HG02642 (cell line): Measurements from ENCODE around the gene FOSL1.

Experiments
- ATAC-seq: cut with Tn5 transposase; IDR thresholded peaks from one replicate; pipeline ENCODE4 v1.9.1; 2021; ENCODE audit warnings: mild to moderate bottlenecking; ENCODE audit not compliant: unreplicated experiment, poor library complexity

The FOSL1 gene

DNA sequence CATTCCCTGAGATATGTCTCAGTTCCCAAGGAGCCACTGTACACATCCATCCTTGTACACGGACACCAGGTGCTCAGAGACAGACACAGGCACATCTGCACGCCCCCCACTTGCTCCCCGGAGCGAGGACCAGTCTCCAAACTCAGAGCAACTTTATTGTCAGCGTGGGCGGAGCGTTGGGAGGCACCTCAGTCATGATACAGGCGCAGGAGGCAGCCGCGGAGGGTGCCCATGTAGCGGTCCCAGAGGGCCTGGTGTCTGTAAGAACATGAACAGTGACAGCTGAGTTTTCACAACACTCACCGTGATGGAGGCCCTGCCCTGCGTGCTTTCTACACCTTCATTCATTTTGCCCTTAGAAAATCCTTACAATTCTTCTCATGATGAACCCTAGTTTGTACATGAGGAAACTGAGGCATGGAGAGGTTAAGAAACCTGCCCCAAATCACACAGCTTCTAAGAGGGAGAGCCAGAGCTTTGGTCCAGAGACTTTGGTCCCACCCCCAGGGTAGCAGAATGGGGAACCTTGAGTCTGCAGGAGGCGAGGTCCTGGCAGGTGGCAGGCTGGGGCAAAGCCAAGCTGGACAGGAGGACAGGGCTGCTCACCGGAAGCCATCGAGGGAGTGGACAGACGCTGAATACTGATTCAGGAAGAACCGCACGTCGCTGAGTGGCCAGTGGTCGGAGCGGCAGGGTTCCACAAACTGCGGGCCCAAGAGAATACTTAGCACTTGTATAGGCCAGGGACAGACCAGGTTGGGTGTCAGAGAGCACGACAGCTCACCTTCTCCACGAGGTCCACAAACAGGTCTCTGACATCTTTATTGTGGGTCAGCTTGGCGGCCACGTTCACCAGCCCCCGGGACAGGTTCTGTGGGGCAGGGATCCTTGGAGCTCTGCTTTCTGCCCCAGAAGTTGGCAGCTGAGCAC lies 16.1 kb downstream of the FOSL1 start:
- ATAC-seq = no peak

DNA sequence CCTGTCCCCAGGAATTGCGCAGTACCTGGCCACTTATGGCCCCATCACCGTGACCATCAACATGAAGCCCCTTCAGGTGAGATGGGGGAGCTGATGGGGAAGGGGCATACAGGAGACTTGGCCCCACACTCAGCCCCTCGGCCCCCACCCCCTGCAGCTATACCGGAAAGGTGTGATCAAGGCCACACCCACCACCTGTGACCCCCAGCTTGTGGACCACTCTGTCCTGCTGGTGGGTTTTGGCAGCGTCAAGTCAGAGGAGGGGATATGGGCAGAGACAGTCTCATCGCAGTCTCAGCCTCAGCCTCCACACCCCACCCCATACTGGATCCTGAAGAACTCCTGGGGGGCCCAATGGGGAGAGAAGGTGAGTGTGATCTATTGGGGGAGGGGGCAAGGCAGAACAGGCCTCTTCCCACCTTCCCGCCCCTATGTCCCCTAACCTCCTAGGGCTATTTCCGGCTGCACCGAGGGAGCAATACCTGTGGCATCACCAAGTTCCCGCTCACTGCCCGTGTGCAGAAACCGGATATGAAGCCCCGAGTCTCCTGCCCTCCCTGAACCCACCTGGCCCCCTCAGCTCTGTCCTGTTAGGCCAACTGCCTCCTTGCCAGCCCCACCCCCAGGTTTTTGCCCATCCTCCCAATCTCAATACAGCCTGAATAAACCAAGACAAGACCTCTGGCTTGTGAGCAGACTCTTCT lies 17.0 kb downstream of the FOSL1 start:
- ATAC-seq = no peak

DNA sequence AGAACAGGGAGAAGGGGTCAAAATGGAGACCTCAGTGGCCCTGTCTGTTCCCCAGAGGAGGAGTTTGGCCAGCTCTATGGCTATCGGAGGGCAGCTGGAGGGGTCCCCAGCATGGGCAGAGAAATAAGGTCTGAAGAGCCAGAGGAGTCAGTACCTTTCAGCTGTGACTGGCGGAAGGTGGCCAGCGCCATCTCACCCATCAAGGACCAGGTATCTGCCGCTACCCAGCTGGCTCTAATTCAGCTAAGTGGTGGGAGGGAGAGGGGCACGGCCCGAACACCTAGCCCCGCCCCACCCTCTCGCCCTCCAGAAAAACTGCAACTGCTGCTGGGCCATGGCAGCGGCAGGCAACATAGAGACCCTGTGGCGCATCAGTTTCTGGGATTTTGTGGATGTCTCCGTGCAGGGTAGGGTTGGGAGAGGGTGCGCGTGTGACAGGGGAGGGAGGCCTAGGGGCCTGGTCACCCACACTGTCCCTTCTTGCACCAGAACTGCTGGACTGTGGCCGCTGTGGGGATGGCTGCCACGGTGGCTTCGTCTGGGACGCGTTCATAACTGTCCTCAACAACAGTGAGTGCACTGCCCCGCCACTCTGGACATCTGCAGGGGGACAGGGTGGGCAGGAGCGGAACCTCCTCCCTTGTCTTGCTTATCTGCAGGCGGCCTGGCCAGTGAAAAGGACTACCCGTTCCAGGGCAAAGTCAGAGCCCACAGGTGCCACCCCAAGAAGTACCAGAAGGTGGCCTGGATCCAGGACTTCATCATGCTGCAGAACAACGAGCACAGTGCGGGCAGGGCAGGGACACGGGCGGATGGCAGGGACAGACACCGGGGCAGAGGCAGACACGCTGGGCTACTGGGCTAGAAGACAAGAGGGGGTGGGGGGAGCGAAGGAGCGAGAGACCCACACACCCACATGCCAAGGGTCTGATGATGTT lies 17.8 kb downstream of the FOSL1 start:
- ATAC-seq = no peak

DNA sequence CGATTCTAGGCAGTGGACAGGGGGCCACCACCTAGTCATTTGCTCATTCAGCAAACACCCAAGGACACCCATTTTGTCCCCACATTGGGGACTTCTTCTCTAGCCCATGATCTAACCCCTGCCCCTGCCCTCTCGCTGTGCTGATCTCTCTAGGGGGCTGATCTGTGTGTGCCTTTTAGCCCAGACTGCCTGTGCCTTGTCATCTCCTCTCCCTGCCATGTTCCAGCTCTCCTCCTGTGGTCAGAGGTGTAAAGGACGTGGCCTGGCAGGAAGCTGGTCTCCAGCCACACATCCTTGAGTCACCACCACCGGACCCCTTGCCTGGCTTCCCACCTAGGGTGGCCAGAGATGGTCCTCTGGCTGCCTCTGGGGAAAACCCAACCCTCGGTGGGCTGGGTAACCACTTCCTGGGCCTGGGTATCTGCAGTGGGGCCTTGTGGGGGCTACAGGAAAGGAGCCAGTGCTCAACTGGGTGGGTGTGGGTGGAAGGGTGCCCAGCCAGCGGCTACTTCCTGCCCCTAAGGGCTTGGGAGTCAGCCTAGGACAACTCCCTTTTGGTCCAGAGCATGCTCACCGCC lies 19.3 kb downstream of the FOSL1 start:
- no peak for ATAC-seq

DNA sequence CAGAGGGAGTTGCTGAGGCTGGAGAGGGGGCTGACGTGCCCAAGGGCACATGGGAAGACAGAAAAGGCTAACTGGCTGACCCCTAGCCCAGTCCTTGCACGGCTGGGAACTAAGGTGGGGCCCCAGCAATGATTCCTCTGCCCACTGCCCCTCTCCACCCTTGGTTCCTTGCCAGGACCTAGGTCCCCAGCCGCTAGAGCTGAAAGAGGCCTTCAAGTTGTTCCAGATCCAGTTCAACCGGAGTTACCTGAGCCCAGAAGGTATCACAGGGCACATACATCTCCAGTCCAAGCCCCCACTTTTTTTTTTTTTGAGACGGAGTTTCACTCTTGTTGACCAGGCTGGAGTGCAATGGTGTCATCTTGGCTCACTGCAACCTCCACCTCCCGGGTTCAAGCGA lies 20.2 kb downstream of the FOSL1 start:
- no peak for ATAC-seq

DNA sequence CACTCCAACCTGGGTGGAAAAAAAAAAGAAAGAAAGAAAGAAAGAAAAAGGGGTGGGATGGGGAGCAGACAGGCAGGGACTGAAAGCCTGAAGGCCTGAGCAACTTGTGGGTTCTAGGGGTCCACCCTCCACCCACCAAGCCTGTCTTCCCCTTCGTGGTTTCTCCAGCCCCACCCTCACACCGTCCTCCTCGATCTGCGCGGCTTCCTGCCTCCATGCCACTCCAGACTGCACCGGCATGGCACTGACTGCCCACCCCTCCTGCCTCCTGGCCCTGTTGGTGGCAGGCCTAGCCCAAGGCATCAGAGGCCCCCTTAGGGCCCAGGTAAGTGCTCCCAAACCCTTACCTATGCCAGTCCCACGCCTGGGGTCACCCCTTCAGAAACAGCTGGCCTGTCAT lies 20.6 kb downstream of the FOSL1 start, which contains the start of gene CTSW:
CTSW (plus strand) TSS at position 221 of the 400 bp plus-strand sequence; CDS start at position 239, 18 bp downstream.
- no peak for ATAC-seq

DNA sequence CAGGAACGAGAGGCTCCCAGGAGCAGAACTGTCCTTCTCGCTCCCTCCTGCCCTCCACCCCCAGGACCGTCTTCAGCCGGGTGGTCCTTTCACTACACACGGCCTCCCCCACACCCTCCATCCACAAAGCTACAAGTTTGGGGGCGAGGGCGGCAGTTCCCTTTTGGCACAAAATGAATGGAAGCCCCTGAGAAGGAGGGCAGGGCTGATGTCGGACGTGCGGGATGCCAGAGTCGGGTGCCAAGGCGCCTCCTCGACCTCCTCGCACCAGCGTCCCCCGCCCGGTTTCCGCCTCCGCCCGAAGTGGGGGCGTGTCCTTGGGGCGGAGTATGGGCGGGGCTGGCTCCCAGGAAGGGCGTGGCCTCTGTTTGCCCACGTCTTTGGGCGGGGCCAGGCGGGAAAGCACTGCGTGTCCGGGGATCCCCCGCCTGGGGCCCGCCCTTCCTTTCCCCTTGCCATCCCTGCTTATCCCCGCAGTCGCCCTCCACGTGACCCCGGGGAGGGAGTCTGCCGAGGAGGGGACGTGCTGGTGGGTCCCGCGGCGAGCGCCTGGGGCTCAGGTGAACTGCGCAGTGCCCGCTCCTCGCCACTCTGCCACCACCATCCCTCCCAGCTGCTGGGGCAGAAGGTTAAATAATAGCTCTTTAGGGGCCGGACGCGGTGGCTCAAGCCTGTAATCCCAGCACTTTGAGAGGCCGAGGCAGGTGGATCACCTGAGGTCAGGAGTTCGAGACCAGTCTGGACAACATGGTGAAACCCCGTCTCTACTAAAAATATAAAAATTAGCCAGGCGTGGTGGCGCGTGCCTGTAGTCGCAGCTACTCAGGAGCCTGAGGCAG lies 26.7 kb downstream of the FOSL1 start:
- ATAC-seq = peak; percentile 86

DNA sequence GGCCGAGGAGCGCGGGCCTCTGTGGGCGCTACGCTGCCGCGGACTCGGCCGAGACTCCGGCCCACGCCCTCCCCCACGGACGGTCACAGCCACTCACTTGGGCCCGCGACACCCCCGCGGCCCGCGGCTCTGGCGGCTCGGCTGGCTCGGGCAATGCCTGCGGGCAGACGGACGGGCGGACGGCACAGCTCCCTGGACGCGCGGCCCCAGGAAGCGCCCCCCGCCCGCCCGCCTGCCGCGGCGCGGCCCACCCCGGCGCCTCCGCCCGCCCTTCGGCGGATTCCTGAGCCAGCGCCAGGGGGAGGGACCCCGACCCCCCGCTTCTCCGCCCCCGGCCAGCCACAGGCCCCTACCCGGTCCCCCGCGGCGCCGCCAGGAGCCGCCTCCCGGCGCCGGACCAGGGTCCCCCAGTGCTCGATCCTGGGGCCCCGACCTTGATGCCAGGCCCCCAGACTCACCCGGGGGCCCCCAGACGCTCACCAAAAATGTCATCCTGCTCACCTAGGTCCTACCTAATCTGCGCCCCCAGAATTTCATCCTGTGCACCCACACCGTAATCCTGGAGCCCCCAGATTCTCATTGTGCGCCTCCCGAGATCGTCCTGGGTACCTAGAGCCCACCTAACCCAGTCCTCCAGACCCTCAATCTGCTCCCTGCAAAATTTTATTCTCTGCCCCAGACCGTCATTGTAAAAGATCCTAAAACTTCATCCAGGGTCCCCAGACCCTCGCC lies 27.4 kb downstream of the FOSL1 start, which contains the start of gene EFEMP2:
EFEMP2 (minus strand) TSS at position 215 of the 732 bp plus-strand sequence. CDS start 446 bp downstream, outside the sequence.
- ATAC-seq = no peak

DNA sequence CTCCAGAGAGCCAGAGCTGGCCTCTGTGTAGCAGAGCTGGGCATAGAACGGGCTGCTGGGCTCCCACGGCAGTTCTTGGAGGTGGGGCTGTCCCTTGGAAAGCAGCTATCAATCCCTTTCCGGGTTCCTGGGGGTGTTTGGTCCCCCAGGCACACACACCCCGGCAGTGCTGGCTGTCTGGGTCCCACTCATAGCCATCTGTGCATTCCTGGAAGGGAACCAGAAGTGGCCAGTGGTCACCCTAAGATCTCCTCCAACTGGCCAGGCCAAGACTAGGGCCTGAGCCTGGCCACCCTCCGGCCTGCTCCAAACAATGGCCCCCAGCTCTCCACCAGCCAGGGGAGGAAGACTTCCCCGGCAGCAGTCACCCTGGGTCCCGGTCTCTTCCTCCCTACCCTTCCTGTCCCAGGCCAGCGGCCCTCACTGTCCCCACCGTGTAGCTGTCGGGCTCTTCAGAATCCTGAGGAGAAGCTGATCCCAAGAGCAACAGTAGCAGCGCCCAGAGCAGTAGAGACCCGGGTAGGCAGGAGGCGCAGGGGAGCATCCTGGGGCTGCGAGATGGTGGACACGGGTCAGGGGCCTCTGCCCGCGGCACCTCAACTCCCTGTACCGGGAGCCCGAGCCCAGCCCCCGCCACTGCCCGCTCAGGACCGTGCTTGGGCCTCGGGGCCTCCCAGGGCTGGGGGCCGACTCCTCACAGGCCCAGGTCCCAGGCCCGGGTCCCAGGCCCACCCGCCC lies 28.2 kb downstream of the FOSL1 start:
- no peak for ATAC-seq

DNA sequence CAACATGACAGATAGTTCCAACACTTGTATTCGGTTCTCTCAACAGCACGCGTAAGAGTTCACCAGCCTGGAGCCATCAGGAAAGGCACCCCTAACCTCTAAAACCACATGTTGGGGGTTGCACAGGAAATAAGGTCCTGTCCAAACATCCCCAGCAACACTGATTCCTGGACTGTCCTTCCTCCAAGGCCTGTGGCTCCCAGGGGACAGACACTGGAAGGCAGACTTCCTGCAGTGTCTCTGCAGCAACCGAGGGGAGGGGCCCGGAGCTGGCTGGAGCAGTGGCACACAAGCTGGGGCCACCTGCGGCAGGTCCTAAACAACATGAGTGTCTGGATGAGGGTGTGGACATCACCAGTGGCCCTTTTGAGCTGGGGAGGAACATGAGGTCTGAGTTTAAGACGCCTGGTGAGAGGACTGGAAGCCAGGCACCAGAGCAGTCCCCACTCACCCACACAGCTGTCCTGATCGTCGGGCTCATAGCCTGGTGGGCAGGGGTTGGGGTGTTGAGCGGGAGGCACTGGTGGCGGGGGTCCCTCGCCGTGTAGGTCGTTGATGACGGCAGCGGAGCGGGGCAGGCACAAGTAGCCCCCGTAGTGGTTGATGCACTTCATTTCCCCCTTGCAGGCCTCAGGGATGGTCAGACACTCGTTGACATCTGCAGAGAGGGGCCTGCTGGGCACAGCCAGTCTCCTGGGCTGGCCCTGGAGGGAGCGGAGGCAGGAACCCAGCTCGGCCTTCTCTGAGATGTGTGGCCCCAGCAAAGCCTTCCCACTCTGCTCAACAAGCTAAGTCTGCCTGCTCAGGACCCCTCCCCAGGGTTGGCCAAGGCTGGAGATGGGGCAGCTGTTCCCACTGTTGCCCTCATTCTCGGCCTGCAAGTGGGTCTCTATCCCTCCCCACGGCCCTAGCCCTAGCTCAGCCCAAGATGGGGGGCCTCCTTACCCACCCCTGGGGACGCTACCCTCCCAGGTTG lies 29.2 kb downstream of the FOSL1 start:
- no peak for ATAC-seq

DNA sequence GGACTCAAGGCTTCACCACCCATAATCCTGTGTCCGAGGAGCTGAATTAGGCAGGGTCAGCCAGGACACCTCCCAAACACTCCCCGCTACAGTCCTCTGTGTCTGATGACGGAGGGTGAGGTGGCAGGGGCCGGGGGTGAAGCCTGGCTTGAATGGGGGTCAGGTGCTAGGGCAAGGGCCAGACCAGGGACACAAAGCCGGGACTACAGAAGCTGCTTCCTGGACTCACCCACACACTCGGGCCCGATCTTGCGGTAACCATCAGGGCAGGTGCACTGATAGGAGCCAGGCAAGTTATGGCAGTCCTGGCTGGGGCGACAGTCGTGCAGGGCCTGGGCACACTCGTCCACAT lies 29.9 kb downstream of the FOSL1 start:
- no peak for ATAC-seq

DNA sequence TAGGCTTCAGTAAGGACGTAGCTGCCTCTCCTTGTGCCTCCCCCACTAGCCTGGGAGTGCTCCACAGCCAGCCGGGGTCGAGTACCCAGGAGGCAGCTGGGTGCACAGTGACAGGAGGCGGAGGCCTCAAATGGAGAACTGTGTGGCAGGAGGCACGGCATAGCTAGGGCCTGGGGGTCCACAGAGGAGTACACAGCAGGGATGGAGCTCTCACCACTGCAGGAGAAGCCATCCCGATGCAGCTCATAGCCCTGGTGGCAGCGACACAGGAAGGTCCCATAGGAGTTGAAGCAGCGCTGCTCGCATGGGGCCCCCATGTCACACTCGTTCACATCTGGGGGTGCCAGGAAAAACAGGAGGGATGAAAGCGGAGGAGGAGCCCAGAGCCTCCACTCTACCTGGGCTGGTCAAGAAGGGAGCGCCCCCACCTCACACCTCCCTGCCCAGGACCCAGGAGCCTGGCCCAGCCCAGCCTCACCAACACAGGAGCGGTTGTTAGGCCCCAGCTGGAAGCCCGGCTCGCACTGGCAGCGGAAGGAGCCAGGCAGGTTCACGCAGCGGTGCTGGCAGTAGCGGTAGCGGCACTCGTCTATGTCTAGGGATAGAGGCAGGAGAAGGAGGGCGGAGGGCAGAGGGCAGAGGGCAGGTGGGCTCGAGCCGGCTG lies 30.4 kb downstream of the FOSL1 start:
- no peak for ATAC-seq

DNA sequence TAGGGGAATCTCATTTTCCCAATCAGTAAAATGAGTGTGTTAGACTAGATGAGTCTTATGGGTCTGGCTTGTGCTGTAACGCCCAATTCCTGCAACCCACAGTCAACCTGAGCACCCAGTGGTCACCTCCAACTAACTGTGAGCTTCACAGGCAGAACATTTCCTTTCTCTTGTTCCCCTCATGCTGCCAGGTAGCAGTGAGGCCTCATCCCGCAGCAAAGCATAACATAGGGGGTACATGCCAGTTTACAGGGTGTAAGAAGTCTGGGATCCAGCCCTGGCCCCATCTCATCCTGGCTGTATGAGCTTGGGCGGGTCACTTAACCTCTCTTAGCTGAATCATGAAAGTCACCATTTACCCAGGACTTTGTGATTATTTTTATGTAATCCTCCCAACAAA lies 31.3 kb downstream of the FOSL1 start:
- no peak for ATAC-seq

DNA sequence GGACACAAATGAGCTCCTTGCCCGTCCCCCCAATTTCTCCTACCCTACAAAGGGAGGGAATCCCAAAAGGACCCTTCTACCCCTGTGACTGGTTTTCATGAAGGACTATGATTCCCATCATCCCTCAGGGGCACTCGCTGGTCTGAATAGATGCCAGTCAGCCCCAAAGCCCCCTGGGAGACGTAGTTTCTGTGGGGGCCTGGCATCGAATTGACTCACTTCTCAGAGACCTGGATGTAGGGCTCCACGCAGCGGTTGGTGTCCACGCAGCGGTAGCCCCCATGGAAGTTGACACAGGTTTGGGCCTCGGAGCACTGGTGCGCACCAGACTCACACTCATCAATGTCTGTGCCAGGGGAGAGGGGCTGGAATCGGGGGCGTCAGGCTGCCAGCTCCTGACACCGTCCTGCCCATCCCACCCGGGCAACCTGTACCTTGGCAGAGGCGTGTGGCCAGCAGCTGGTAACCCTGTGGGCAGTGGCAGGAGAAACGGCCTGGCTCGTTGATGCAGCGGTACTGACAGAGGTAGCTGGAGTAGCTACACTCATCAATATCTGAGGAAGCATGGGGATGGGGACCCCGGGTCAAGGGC lies 32.0 kb downstream of the FOSL1 start:
- no peak for ATAC-seq

DNA sequence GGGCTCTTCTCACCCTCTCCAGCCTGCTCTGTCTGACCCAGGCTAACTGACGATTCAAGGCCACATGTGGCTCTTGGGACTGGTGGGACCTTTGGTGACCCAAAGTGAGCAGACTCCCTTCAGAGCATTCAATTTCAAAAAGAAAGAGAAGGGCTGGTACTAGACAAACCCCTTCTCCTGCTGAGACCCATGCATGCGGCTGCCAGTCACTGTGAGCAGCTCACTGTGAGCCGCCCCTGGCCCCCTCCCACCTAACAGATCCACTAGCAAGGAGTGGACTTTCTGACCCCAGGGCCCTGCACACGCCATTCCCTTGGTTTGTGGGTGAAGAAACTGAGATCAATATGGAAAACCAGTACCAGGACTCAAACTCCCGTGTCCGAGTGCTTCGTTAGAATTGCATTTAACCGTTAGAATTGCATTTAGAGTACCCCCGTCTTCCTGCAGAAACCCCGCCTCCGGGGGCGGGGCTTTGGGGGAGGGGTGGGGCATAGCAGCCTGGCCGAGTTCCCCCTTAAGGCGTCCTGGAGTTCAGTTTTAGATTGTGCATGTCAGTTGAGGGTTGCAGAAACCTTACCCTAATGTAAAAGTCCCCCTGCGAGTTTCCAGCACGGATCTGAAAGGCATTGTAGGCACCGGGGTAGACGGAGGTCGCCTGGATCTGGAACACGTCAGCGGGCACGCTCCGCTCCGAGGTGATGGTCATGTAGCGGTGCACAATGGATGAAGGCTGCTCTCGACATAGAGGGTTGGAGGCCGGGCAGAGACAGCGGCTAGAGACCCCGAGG lies 32.7 kb downstream of the FOSL1 start:
- no peak for ATAC-seq
